Breast epithelium (tissue), 3 donors: ENCODE results near the gene TEN1.

Source experiments
- POLR2A ChIP-seq: fragments of 450-650 bp; IDR thresholded peaks from one replicate; pipeline ENCODE4 v1.6.1; 2016; ENCODE audit warnings: antibody characterized with exemption, mild to moderate bottlenecking, moderate library complexity
- TF ChIP-seq, protein P1 (sequence below), 3 donors: fragments of 450-650 bp; IDR thresholded peaks; one replicate each; pipeline ENCODE4 v1.5.1; 2016 to 2017; ENCODE audit warnings: antibody characterized with exemption in 3 of 3, mild to moderate bottlenecking in 3 of 3, moderate library complexity in 3 of 3

DNA sequence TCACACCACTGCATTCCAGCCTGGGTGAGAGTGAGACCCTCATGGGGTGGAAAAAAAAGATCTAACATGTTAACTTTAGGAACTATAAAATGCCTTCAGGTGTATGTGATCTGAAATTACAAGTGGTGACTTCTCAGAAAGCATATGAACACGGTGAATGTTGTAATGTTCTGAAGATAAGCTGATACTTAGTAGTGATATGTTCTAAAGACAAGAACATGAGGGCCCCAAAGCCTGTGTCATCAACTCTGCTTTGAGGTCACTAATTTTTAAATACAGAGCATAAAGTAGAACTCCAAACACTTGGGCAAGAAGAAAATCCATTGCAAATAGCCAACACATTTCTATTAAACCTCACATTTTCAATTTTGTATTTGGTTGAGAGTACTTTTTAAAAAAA, 35.5 kb upstream of the TEN1 start:
- no peak for TF ChIP-seq POLR2A
- TF ChIP-seq, protein P1, sequence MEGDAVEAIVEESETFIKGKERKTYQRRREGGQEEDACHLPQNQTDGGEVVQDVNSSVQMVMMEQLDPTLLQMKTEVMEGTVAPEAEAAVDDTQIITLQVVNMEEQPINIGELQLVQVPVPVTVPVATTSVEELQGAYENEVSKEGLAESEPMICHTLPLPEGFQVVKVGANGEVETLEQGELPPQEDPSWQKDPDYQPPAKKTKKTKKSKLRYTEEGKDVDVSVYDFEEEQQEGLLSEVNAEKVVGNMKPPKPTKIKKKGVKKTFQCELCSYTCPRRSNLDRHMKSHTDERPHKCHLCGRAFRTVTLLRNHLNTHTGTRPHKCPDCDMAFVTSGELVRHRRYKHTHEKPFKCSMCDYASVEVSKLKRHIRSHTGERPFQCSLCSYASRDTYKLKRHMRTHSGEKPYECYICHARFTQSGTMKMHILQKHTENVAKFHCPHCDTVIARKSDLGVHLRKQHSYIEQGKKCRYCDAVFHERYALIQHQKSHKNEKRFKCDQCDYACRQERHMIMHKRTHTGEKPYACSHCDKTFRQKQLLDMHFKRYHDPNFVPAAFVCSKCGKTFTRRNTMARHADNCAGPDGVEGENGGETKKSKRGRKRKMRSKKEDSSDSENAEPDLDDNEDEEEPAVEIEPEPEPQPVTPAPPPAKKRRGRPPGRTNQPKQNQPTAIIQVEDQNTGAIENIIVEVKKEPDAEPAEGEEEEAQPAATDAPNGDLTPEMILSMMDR (IDR thresholded peaks at IDR 0.05) = no peak
